Neutrophil (primary cell): ENCODE data around the gene SPATA9.
"Not testable (repeated sequence)": the region's sequence is repeated elsewhere in the genome, so short reads cannot be mapped to it uniquely, and the experiment has no call there.

ENCODE experiments used
- H3K27ac ChIP-seq: fragments of 200-600 bp; sonication (generic); 2 replicates; pipeline ENCODE4 v1.5.1; 2016; ENCODE audit warnings: mild to moderate bottlenecking, moderate library complexity
- H3K27me3 ChIP-seq: fragments of 200-600 bp; sonication (generic); 2 replicates; pipeline ENCODE4 v1.6.0; 2016; ENCODE audit warnings: mild to moderate bottlenecking
- H3K36me3 ChIP-seq: fragments of 200-600 bp; sonication (generic); 2 replicates; pipeline ENCODE4 v1.5.1; 2017
- H3K4me1 ChIP-seq, 2 experiments: fragments of 200-600 bp in 1 of 2; sonication (generic) in 1 of 2; 1 replicate in 1 of 2; 2 replicates in 1 of 2; pipeline versions ENCODE4 v1.5.1 to v1.6.1; 2013 to 2016; ENCODE audit warnings: low read depth in 1 of 2, low read length in 1 of 2, mild to moderate bottlenecking in 1 of 2, moderate library complexity in 1 of 2; ENCODE audit not compliant: control insufficient read depth in 1 of 2, insufficient read depth in 1 of 2
- H3K4me3 ChIP-seq, 2 experiments: fragments of 200-600 bp in 1 of 2; sonication (generic) in 1 of 2; 1 replicate in 1 of 2; 2 replicates in 1 of 2; pipeline ENCODE4 v1.5.1; 2013 to 2016; ENCODE audit warnings: low read depth in 1 of 2, low read length in 1 of 2, mild to moderate bottlenecking in 1 of 2, moderate library complexity in 1 of 2
- H3K9me3 ChIP-seq: fragments of 200-600 bp; sonication (generic); 2 replicates; pipeline ENCODE4 v1.5.1; 2016
- TF ChIP-seq, protein P1 (sequence below): fragments of 200-600 bp; sonication (generic); IDR thresholded peaks from 2 replicates; pipeline ENCODE4 v1.5.1; 2016; ENCODE audit warnings: antibody characterized with exemption

Gene SPATA9

DNA sequence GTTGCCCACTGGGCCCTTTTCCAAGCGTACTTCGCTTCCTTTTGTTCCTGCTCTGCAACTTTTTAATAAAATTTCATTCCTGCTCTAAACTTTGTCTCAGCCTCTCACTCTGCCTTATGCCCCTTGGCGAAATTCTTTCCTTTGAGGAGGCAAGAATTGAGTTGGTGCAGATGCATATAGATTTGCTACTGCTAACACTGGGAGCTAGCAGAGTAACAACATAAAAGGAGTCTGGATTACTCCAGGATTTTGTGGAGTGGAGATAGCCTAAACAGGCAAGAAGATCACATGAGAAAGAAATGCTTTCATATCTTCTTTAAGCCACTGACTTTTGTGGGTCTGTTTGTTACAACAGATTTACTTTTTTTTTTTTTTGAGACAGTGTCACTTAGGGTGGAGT is 49.1 kb downstream of the SPATA9 start:
- TF ChIP-seq, protein P1, sequence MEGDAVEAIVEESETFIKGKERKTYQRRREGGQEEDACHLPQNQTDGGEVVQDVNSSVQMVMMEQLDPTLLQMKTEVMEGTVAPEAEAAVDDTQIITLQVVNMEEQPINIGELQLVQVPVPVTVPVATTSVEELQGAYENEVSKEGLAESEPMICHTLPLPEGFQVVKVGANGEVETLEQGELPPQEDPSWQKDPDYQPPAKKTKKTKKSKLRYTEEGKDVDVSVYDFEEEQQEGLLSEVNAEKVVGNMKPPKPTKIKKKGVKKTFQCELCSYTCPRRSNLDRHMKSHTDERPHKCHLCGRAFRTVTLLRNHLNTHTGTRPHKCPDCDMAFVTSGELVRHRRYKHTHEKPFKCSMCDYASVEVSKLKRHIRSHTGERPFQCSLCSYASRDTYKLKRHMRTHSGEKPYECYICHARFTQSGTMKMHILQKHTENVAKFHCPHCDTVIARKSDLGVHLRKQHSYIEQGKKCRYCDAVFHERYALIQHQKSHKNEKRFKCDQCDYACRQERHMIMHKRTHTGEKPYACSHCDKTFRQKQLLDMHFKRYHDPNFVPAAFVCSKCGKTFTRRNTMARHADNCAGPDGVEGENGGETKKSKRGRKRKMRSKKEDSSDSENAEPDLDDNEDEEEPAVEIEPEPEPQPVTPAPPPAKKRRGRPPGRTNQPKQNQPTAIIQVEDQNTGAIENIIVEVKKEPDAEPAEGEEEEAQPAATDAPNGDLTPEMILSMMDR: no peak
- Histone ChIP-seq H3K27me3 (no peaks in the 10 kb centered on the region), H3K4me1 (peaks cover 0 to 3% of the 10 kb centered on the region in 2 experiments), H3K9me3 (no peaks in the 10 kb centered on the region), H3K36me3 (no peaks in the 10 kb centered on the region), H3K27ac (no peak overlapping the region), H3K4me3 (no peak overlapping the region)

DNA sequence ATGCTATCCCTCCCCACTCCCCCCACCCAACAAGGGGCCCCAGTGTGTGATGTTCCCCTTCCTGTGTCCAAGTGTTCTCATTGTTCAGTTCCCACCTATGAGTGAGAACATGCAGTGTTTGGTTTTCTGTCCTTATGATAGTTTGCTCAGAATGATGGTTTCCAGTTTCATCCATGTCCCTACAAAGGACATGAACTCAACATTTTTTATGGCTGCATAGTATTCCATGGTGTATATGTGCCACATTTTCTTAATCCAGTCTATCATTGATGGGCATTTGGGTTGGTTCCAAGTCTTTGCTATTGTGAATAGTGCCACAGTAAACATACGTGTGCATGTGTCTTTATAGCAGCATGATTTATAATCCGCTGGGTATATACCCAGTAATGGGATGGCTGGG is 49.8 kb downstream of the SPATA9 start:
- not testable (repeated sequence) for H3K36me3 ChIP-seq, H3K27ac ChIP-seq, H3K4me3 ChIP-seq, H3K4me1 ChIP-seq, H3K27me3 ChIP-seq, H3K9me3 ChIP-seq

DNA sequence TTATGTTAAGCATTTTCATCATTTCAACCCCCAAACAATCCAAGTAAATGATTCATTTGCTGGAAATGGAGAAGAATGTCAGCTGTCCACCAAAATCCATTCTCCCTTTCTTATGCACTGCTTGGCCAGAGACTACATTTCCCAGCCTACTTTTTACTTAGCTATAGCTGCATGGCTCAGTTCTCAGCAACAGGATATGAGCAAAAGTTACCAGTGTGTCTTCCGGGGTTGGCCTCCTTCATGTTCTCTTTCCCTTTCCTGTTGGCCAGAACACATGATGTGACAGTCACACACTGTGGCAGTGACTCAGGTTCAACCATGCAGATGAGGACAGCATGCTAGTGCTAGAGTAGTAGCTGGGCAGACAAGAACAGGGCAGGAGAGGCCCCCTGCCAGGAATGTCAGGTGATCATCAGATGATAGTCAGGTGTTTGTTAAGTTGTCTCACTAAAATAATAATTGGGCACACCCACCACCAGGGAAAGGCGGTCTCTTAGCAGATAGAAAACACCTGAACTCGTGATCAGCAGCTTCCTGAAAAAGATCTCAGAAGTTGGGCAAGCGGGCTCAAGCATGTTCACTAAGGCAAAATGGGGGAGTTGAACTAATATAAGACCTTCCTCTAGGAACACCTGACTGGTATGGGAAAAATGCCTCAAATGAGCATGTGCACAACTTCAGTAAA is 50.7 kb downstream of the SPATA9 start:
- Histone ChIP-seq H3K4me3 (no peak overlapping the region), H3K27ac (no peak overlapping the region), H3K36me3 (no peaks in the 10 kb centered on the region), H3K27me3 (no peaks in the 10 kb centered on the region), H3K4me1 (peaks cover 0 to 3% of the 10 kb centered on the region in 2 experiments), H3K9me3 (no peaks in the 10 kb centered on the region)
- TF ChIP-seq, protein P1: no peak

DNA sequence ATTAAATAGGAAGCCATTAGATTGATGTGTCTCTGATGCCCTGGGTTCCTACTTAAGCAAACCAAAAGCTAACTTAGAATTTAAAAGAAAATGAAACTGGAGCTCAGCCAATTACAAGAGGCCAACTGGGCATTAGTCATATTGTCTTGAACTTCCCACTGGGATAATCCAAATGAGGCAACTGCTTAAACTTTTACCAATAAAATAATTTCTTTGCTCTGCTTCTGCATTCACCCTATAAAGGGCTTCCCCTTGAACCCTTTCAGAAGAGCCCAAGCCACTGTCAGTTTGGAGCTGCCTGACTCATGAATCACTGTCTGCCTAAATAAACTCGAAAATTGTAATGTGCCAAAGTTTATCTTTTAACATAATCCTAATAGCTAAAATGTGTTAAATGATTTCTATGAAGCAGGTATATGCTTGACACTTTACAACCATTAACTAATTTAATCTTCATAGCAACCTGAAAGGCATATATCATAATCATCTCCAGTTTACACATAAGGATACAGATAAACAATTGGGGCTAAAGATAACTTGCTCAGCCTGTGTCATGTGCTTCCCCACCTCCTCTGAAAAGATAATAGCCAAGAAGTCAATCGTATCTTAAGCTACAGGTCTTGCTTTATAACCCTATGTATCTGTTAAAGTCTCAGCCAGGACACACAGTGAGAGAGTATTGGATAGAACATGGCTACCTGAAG is 51.4 kb downstream of the SPATA9 start:
- H3K36me3 ChIP-seq: no peaks in the 10 kb centered on the region
- TF ChIP-seq, protein P1: no peak
- peaks cover 0 to 3% of the 10 kb centered on the region in 2 experiments for H3K4me1 ChIP-seq
- H3K9me3 ChIP-seq: no peaks in the 10 kb centered on the region
- H3K4me3 ChIP-seq: no peak overlapping the region
- no peaks in the 10 kb centered on the region for H3K27me3 ChIP-seq
- no peak overlapping the region for H3K27ac ChIP-seq

DNA sequence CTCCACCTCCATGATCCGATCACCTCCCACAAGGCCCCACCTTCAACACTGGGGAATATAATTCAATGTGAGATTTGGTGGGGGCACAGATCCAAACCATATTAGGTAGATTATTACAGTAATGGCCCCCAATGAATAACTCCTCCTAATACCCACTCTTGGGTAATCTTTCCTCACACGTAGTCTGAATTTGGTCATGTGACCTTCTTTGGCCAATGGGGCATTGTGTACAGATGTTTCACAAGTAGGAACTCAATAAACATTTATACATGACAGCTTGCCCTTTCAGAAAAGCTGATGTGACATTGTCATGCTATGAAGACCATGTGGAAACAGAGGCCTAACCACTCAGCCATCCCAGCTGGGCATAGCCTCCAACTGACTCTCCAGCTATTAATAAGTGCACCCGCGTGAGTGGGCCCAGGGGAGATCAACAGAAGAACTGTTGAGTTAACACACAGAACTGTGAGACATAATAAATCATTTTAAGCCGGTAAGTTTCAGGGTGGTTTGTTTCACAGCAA is 52.3 kb downstream of the SPATA9 start:
- Histone ChIP-seq H3K4me1 (peaks cover 0 to 3% of the 10 kb centered on the region in 2 experiments), H3K9me3 (no peaks in the 10 kb centered on the region), H3K27me3 (no peaks in the 10 kb centered on the region), H3K36me3 (no peaks in the 10 kb centered on the region), H3K4me3 (no peak overlapping the region), H3K27ac (no peak overlapping the region)
- TF ChIP-seq, protein P1: no peak

DNA sequence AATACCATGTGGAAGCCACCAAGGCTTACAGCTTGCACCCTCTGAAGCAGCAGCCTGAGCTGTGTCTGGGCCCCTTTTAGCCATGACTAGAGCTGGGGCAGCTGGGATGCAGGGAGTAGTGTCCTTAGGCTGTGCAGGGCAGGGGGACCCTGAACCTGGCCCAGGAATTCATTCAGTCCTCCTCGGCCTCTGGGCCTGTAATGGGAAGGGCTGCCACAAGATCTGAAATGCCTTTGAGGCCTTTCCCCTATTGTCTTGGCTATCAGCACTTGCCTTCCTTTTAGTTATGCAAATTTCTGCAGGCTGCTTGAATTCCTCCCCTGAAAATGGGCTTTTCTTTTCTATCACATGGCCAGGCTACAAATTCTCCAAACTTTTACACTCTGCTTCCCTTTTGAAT is 53.9 kb downstream of the SPATA9 start:
- H3K27ac ChIP-seq: no peak overlapping the region
- TF ChIP-seq, protein P1: no peak
- no peaks in the 10 kb centered on the region for H3K36me3 ChIP-seq
- peaks cover 0 to 3% of the 10 kb centered on the region in 2 experiments for H3K4me1 ChIP-seq
- no peak overlapping the region for H3K4me3 ChIP-seq
- H3K9me3 ChIP-seq: no peaks in the 10 kb centered on the region
- H3K27me3 ChIP-seq: no peaks in the 10 kb centered on the region
